ENCODE measurements around the gene DGKG.

Gene DGKG

GRCh38 chr3:186281176-186281575 lies 80.9 kb downstream of the DGKG start:
- no peak for DNase-seq (ENCODE audit: extremely low read depth in 1 of 2, low read depth in 1 of 2)

- DNase-seq (ENCODE audit: extremely low read depth in 1 of 2, low read depth in 1 of 2) = no peak
These were observed 81.3 kb downstream of the DGKG start for GRCh38 chr3:186280737-186281136.

- no peak for DNase-seq (ENCODE audit: extremely low read depth in 1 of 2, low read depth in 1 of 2)
These were observed 84.6 kb downstream of the DGKG start for GRCh38 chr3:186277268-186277909.

- DNase-seq (ENCODE audit: extremely low read depth in 1 of 2, low read depth in 1 of 2) = no peak
These were observed 86.6 kb downstream of the DGKG start for GRCh38 chr3:186275436-186275835.

- no peak for DNase-seq (ENCODE audit: extremely low read depth in 1 of 2, low read depth in 1 of 2)
These were observed 88.4 kb downstream of the DGKG start for GRCh38 chr3:186273586-186273985.

- DNase-seq (ENCODE audit: extremely low read depth in 1 of 2, low read depth in 1 of 2) = no peak
These were observed 91.3 kb downstream of the DGKG start for GRCh38 chr3:186270701-186271100.

GRCh38 chr3:186268616-186269448 lies 93.2 kb downstream of the DGKG start:
- DNase-seq (ENCODE audit: extremely low read depth in 1 of 2, low read depth in 1 of 2) = no peak

- no peak for DNase-seq (ENCODE audit: extremely low read depth in 1 of 2, low read depth in 1 of 2)
These were observed 94.3 kb downstream of the DGKG start for GRCh38 chr3:186267758-186268157.

- no peak for DNase-seq (ENCODE audit: extremely low read depth in 1 of 2, low read depth in 1 of 2)
These were observed 97.2 kb downstream of the DGKG start for GRCh38 chr3:186264608-186265400.

GRCh38 chr3:186261638-186262037 lies 100.4 kb downstream of the DGKG start:
- no peak for DNase-seq (ENCODE audit: extremely low read depth in 1 of 2, low read depth in 1 of 2)

GRCh38 chr3:186260726-186261125 lies 101.3 kb downstream of the DGKG start:
- no peak for DNase-seq (ENCODE audit: extremely low read depth in 1 of 2, low read depth in 1 of 2)

GRCh38 chr3:186259612-186260383 lies 102.2 kb downstream of the DGKG start:
- DNase-seq (ENCODE audit: extremely low read depth in 1 of 2, low read depth in 1 of 2) = peak in 1 of 2 donors; percentile 44

- no peak for DNase-seq (ENCODE audit: extremely low read depth in 1 of 2, low read depth in 1 of 2)
These were observed 103.1 kb downstream of the DGKG start for GRCh38 chr3:186258968-186259367.

- DNase-seq (ENCODE audit: extremely low read depth in 1 of 2, low read depth in 1 of 2) = no peak
These were observed 104.2 kb downstream of the DGKG start for GRCh38 chr3:186257866-186258265.

GRCh38 chr3:186255703-186256331 lies 106.2 kb downstream of the DGKG start:
- DNase-seq (ENCODE audit: extremely low read depth in 1 of 2, low read depth in 1 of 2) = no peak

GRCh38 chr3:186254676-186255650 lies 107.1 kb downstream of the DGKG start:
- DNase-seq (ENCODE audit: extremely low read depth in 1 of 2, low read depth in 1 of 2) = no peak

- DNase-seq (ENCODE audit: extremely low read depth in 1 of 2, low read depth in 1 of 2) = no peak
These were observed 110.0 kb downstream of the DGKG start for GRCh38 chr3:186251948-186252619.

GRCh38 chr3:186248850-186249249 lies 113.2 kb downstream of the DGKG start:
- DNase-seq (ENCODE audit: extremely low read depth in 1 of 2, low read depth in 1 of 2) = no peak
